T-cell (primary cell): ENCODE data around the gene NPW. TPM values are rescaled to one million over a fixed set of nuclear protein-coding genes. Genes with fewer than 3 reads are reported as not detected.
"Not testable (repeated sequence)": the region's sequence is repeated elsewhere in the genome, so short reads cannot be mapped to it uniquely, and the experiment has no call there.

Experiments used
- ATAC-seq, 4 experiments: fragments of 200-7000 bp in 3 of 4; fragments of 150-1000 bp in 1 of 4; cut with Tn5 transposase; replicated peaks in 1 of 4; 1 replicate in 3 of 4; 2 replicates in 1 of 4; pipeline ENCODE4 v1.10.0; 2021; ENCODE audit warnings: moderate library complexity in 3 of 4, mild to moderate bottlenecking in 2 of 4, moderate number of reproducible peaks in 1 of 4
- CTCF ChIA-PET, 2 donors: fragments of 300-600 bp; sonication (Branson Sonifier 250); formaldehyde crosslinking; loops; one replicate each; lab custom pipeline; 2022; ENCODE audit warnings: antibody characterized with exemption in 2 of 2; lab: Charles Lee
- POLR2A ChIA-PET, 2 donors: fragments of 300-600 bp; sonication (Branson Sonifier 250); formaldehyde crosslinking; loops; one replicate each; lab custom pipeline; 2022; ENCODE audit warnings: antibody characterized with exemption in 2 of 2; lab: Charles Lee
- DNase-seq, 35 experiments: peaks; one replicate each; pipeline versions ENCODE4 v3.0.0 to v3.0.0-alpha.2; 2013 to 2023
- H3K27ac ChIP-seq: one replicate; pipeline ENCODE4 v1.5.1; 2013; ENCODE audit warnings: low read length
- H3K27me3 ChIP-seq, 2 experiments: replicated peaks in 1 of 2; 1 replicate in 1 of 2; 2 replicates in 1 of 2; pipeline versions ENCODE4 v1.6.1 to v1.7.0; 2013; ENCODE audit warnings: low read length in 1 of 2, mixed read lengths in 1 of 2; ENCODE audit not compliant: control insufficient read depth in 2 of 2, insufficient read depth in 2 of 2; ENCODE audit errors: extremely low read depth in 1 of 2
- H3K36me3 ChIP-seq, 2 donors: 1 replicate in 1 of 2; 2 replicates in 1 of 2; pipeline versions ENCODE4 v1.6.1 to v1.7.0; 2013; ENCODE audit warnings: low read length in 1 of 2; ENCODE audit not compliant: control insufficient read depth in 2 of 2, insufficient read depth in 1 of 2; ENCODE audit errors: extremely low read depth in 1 of 2
- H3K4me1 ChIP-seq, 2 experiments: 1 replicate in 1 of 2; 2 replicates in 1 of 2; pipeline versions ENCODE4 v1.6.1 to v1.7.0; 2013; ENCODE audit warnings: low read length in 2 of 2, mixed read lengths in 1 of 2; ENCODE audit not compliant: insufficient read depth in 2 of 2, control insufficient read depth in 1 of 2; ENCODE audit errors: extremely low read depth in 1 of 2
- H3K4me3 ChIP-seq, 2 donors: 1 replicate in 1 of 2; 2 replicates in 1 of 2; pipeline versions ENCODE4 v1.5.1 to v1.7.0; 2013; ENCODE audit warnings: mild to moderate bottlenecking in 2 of 2, low read length in 1 of 2, moderate library complexity in 1 of 2; ENCODE audit not compliant: control insufficient read depth in 1 of 2; ENCODE audit errors: extremely low read depth in 1 of 2
- H3K9me3 ChIP-seq: 2 replicates; pipeline ENCODE4 v1.7.0; 2013
- H3K27ac Mint-ChIP-seq, 2 donors: one replicate each; pipeline ENCODE4 v1.8.0; 2020 to 2021; ENCODE audit warnings: mild to moderate bottlenecking in 2 of 2, mixed read lengths in 2 of 2
- H3K27me3 Mint-ChIP-seq, 2 donors: one replicate each; pipeline ENCODE4 v1.8.0; 2021 to 2022; ENCODE audit warnings: mixed read lengths in 2 of 2
- H3K36me3 Mint-ChIP-seq: one replicate; pipeline ENCODE4 v1.8.0; 2021; ENCODE audit warnings: mixed read lengths
- H3K4me1 Mint-ChIP-seq, 3 donors: one replicate each; pipeline ENCODE4 v1.8.0; 2020 to 2022; ENCODE audit warnings: mixed read lengths in 3 of 3, mild to moderate bottlenecking in 1 of 3
- H3K4me3 Mint-ChIP-seq, 3 donors: one replicate each; pipeline ENCODE4 v1.8.0; 2020 to 2022; ENCODE audit warnings: mild to moderate bottlenecking in 3 of 3, mixed read lengths in 3 of 3, moderate library complexity in 3 of 3
- H3K9me3 Mint-ChIP-seq, 3 donors: one replicate each; pipeline ENCODE4 v1.8.0; 2020 to 2022; ENCODE audit warnings: mixed read lengths in 3 of 3
- WGBS: methylation state at CpG from one replicate; pipeline ENCODE4 v1.1.5; 2013; ENCODE audit warnings: missing lambda C conversion rate; ENCODE audit not compliant: insufficient coverage; 5-methylcytosine and 5-hydroxymethylcytosine counted together
- total RNA-seq, 35 experiments: library from RNA in 6 of 35; stranded (reverse) in 6 of 35; fragments of 120-200 nt in 1 of 35; gene quantifications; one replicate each; pipeline versions ENCODE4 v1.2.1 to v1.2.4 and lab custom pipeline; 2013 to 2026

NPW gene
- total RNA-seq, 5 donors from 2014 or later (not counting 1 experiment from before 2014, with no cell fraction given), result 0.43 to 0.44 TPM; not detected in 3

- ATAC-seq (no peak), DNase-seq (peak in 4 of 35 experiments; percentile 12 to 39 (median 26))
- Mint-ChIP-seq H3K4me1 (peaks cover 41 to 52% (median 42%) of the 10 kb centered on the region in 3 donors), H3K27me3 (no peaks in the 10 kb centered on the region), H3K9me3 (no peaks in the 10 kb centered on the region), H3K27ac (peak overlapping the region; percentile 76 to 88), H3K36me3 (no peaks in the 10 kb centered on the region), H3K4me3 (peak overlapping the region; percentile 82 to 87 (median 84))
- Histone ChIP-seq H3K27ac (peak overlapping the region; percentile 53), H3K9me3 (no peaks in the 10 kb centered on the region), H3K4me1 (peaks cover 19 to 68% of the 10 kb centered on the region in 2 experiments), H3K27me3 (no peaks in the 10 kb centered on the region), H3K36me3 (peaks cover 8 to 9% of the 10 kb centered on the region in 2 donors), H3K4me3 (peak overlapping the region; percentile 1 to 70)
- WGBS, result 9% methylated on average over 15 of the region's 15 CpGs
- CTCF ChIA-PET, result interaction anchor here in 1 of 2 donors (0.6 to 1.3 kb wide), 2 partner anchors 16 to 143 kb away, joined by 3 to 6 read pairs; no protein-coding TSS in a partner anchor
- POLR2A ChIA-PET, result no interaction called here
These were observed 11.5 kb upstream of the NPW start for GRCh38 chr16:2008009-2008526.

- H3K27ac Mint-ChIP-seq, result peak overlapping the region; percentile 76 to 88
- no peaks in the 10 kb centered on the region for H3K9me3 Mint-ChIP-seq
- no peak for ATAC-seq
- peaks cover 19 to 62% of the 10 kb centered on the region in 2 experiments for H3K4me1 ChIP-seq
- no peaks in the 10 kb centered on the region for H3K27me3 Mint-ChIP-seq
- H3K4me1 Mint-ChIP-seq, result peaks cover 41 to 52% (median 42%) of the 10 kb centered on the region in 3 donors
- peak overlapping the region; percentile 59 to 70 for H3K4me3 ChIP-seq
- no peaks in the 10 kb centered on the region for H3K27me3 ChIP-seq
- no peaks in the 10 kb centered on the region for H3K36me3 Mint-ChIP-seq
- no peaks in the 10 kb centered on the region for H3K9me3 ChIP-seq
- DNase-seq, result peak in 2 of 35 experiments; percentile 17 to 44
- peak overlapping the region; percentile 53 for H3K27ac ChIP-seq
- CTCF ChIA-PET, result interaction anchor here in 1 of 2 donors (0.6 to 1.3 kb wide), 2 partner anchors 16 to 144 kb away, joined by 3 to 6 read pairs; no protein-coding TSS in a partner anchor
- peak overlapping the region; percentile 82 to 87 (median 84) for H3K4me3 Mint-ChIP-seq
- H3K36me3 ChIP-seq, result peaks cover 3 to 5% of the 10 kb centered on the region in 2 donors
- 2% methylated on average over 13 of the region's 23 CpGs for WGBS
- POLR2A ChIA-PET, result interaction anchor here in 1 of 2 donors (0.6 kb wide), 1 partner anchor 147 kb away, joined by 3 read pairs; the partner anchor contains the start of gene TRAF7
These were observed 10.9 kb upstream of the NPW start for GRCh38 chr16:2008631-2009163.

GRCh38 chr16:2009164-2009711 is 10.3 kb upstream of the NPW start:
- peak overlapping the region; percentile 82 to 87 (median 84) for H3K4me3 Mint-ChIP-seq
- WGBS, result under 1% methylated on average over 55 of the region's 55 CpGs
- Histone ChIP-seq H3K36me3 (peaks cover 3% of the 10 kb centered on the region in 2 donors), H3K27ac (peak overlapping the region; percentile 53), H3K4me1 (peaks cover 19 to 56% of the 10 kb centered on the region in 2 experiments), H3K4me3 (peak overlapping the region; percentile 59 to 70), H3K9me3 (no peaks in the 10 kb centered on the region), H3K27me3 (no peaks in the 10 kb centered on the region)
- H3K9me3 Mint-ChIP-seq, result no peaks in the 10 kb centered on the region
- H3K4me1 Mint-ChIP-seq, result peaks cover 38 to 47% (median 42%) of the 10 kb centered on the region in 3 donors
- peak in 1 of 35 experiments; percentile 21 for DNase-seq
- peak overlapping the region; percentile 76 to 88 for H3K27ac Mint-ChIP-seq
- peak; percentile 5 to 62 (median 50) for ATAC-seq
- H3K27me3 Mint-ChIP-seq, result no peaks in the 10 kb centered on the region
- POLR2A ChIA-PET, result interaction anchor here in 1 of 2 donors (0.6 kb wide), 1 partner anchor 146 kb away, joined by 3 read pairs; the partner anchor contains the start of gene TRAF7
- CTCF ChIA-PET, result interaction anchor here in 1 of 2 donors (1.3 kb wide), 1 partner anchor 17 kb away, joined by 3 read pairs; no protein-coding TSS in a partner anchor
- no peaks in the 10 kb centered on the region for H3K36me3 Mint-ChIP-seq

GRCh38 chr16:2009791-2010510 is 9.6 kb upstream of the NPW start, which contains the start of gene ZNF598:
Gene ZNF598 (minus strand): TSS chr16:2009821.
- Histone ChIP-seq H3K27me3 (no peaks in the 10 kb centered on the region), H3K4me3 (peak within 1 kb of the TSS; percentile 78 to 84), H3K9me3 (no peaks in the 10 kb centered on the region), H3K36me3 (peaks cover 3% of the 10 kb centered on the region in 2 donors), H3K4me1 (peaks cover 17 to 49% of the 10 kb centered on the region in 2 experiments), H3K27ac (peak within 1 kb of the TSS; percentile 94)
- Mint-ChIP-seq H3K9me3 (no peaks in the 10 kb centered on the region), H3K4me1 (peaks cover 34 to 41% (median 40%) of the 10 kb centered on the region in 3 donors), H3K27ac (peak within 1 kb of the TSS; percentile 91 to 92), H3K27me3 (no peaks in the 10 kb centered on the region), H3K4me3 (peak within 1 kb of the TSS; percentile 86 to 88 (median 87)), H3K36me3 (no peaks in the 10 kb centered on the region)
- 1% methylated on average over 49 of the region's 52 CpGs for WGBS
- peak; percentile 91 to 96 (median 96) for ATAC-seq
- ChIA-PET POLR2A (no interaction called here), CTCF (no interaction called here)
- DNase-seq, result peak; percentile 42 to 90 (median 70)

GRCh38 chr16:2011726-2012125 is 7.9 kb upstream of the NPW start:
- POLR2A ChIA-PET, result not testable (repeated sequence)

GRCh38 chr16:2013527-2013926 is 6.1 kb upstream of the NPW start:
- POLR2A ChIA-PET, result no interaction called here
- no peaks in the 10 kb centered on the region for H3K9me3 Mint-ChIP-seq
- no peak overlapping the region for H3K27ac ChIP-seq
- no peak for DNase-seq
- no peak overlapping the region for H3K27ac Mint-ChIP-seq
- no peak overlapping the region for H3K4me3 Mint-ChIP-seq
- H3K27me3 ChIP-seq, result peaks cover 0 to 13% of the 10 kb centered on the region in 2 experiments
- H3K4me3 ChIP-seq, result no peak overlapping the region
- H3K4me1 ChIP-seq, result peaks cover 10 to 15% of the 10 kb centered on the region in 2 experiments
- H3K27me3 Mint-ChIP-seq, result peaks cover 0 to 3% of the 10 kb centered on the region in 2 donors
- no peaks in the 10 kb centered on the region for H3K36me3 ChIP-seq
- no peaks in the 10 kb centered on the region for H3K9me3 ChIP-seq
- 98% methylated on average over 8 of the region's 15 CpGs for WGBS
- ATAC-seq, result no peak
- peaks cover 9 to 12% (median 11%) of the 10 kb centered on the region in 3 donors for H3K4me1 Mint-ChIP-seq
- CTCF ChIA-PET, result no interaction called here
- no peaks in the 10 kb centered on the region for H3K36me3 Mint-ChIP-seq

More at GRCh38 chr16:2011726-2012125, 7.9 kb upstream of the NPW start:
- DNase-seq, CTCF ChIA-PET, H3K36me3 ChIP-seq, H3K9me3 ChIP-seq, H3K27ac ChIP-seq, H3K27me3 Mint-ChIP-seq, H3K27ac Mint-ChIP-seq, H3K4me3 Mint-ChIP-seq, H3K4me3 ChIP-seq, H3K9me3 Mint-ChIP-seq, ATAC-seq, H3K27me3 ChIP-seq, H3K36me3 Mint-ChIP-seq: not testable (repeated sequence)
- peaks cover 26 to 29% (median 27%) of the 10 kb centered on the region in 3 donors for H3K4me1 Mint-ChIP-seq
- peaks cover 17 to 33% of the 10 kb centered on the region in 2 experiments for H3K4me1 ChIP-seq
- WGBS, result 80% methylated on average over 5 of the region's 9 CpGs
